IMR-90 (cell line): Measurements from ENCODE around the gene CBFA2T3. TPM values are rescaled to one million over a fixed set of nuclear protein-coding genes. Genes with fewer than 3 reads are reported as not detected.

ENCODE experiments used
- ATAC-seq: fragments of 200-7000 bp; cut with Tn5 transposase; 2 replicates; pipeline ENCODE4 v1.9.1; 2020; ENCODE audit warnings: low read depth, mild to moderate bottlenecking, moderate library complexity
- BruUV-seq: library from RNA; stranded (reverse); fragments of 400-500 nt; replicated peaks from 2 replicates; lab custom pipeline; 2021; lab: Mats Ljungman, UMichigan
- CTCF ChIA-PET: fragments of 300-600 bp; formaldehyde crosslinking; extraction: SDS; loops from one replicate; lab custom pipeline; 2021; ENCODE audit warnings: antibody characterized with exemption; lab: Yijun Ruan, JAX
- POLR2A ChIA-PET: fragments of 300-600 bp; sonication (Branson Sonifier 250); formaldehyde crosslinking; loops from one replicate; lab custom pipeline; 2022; ENCODE audit warnings: antibody characterized with exemption; ENCODE audit not compliant: unreplicated experiment; lab: Charles Lee
- DNase-seq: peaks from one replicate; pipeline ENCODE4 v3.0.0; 2013
- H2AFZ ChIP-seq: replicated peaks from 2 replicates; pipeline ENCODE3; 2013; ENCODE audit warnings: low read length, mild to moderate bottlenecking; ENCODE audit not compliant: poor library complexity
- H2AK5ac ChIP-seq: 2 replicates; pipeline ENCODE4 v1.6.1; 2013; ENCODE audit warnings: low read depth, low read length, inconsistent platforms
- H2AK9ac ChIP-seq: replicated peaks from 2 replicates; pipeline ENCODE3; 2013; ENCODE audit warnings: mild to moderate bottlenecking, low read depth, low read length, moderate library complexity; ENCODE audit not compliant: poor library complexity
- H2BK120ac ChIP-seq: 2 replicates; pipeline ENCODE4 v1.6.1; 2013; ENCODE audit warnings: low read depth, low read length, inconsistent platforms
- H2BK15ac ChIP-seq: 3 replicates; pipeline ENCODE4 v1.6.1; 2013; ENCODE audit warnings: low read depth, low read length, inconsistent platforms
- H2BK20ac ChIP-seq: 2 replicates; pipeline ENCODE4 v1.6.1; 2013; ENCODE audit warnings: low read depth, mild to moderate bottlenecking, inconsistent platforms, low read length, moderate library complexity
- H2BK5ac ChIP-seq: 2 replicates; pipeline ENCODE4 v1.6.1; 2013; ENCODE audit warnings: mild to moderate bottlenecking, low read depth, low read length, inconsistent platforms; ENCODE audit not compliant: poor library complexity, severe bottlenecking
- H3K14ac ChIP-seq: replicated peaks from 2 replicates; pipeline ENCODE4 v1.6.1; 2013; ENCODE audit warnings: low read depth, low read length, inconsistent platforms
- H3K18ac ChIP-seq: 2 replicates; pipeline ENCODE4 v1.6.1; 2013; ENCODE audit warnings: low read depth, low read length, control low read depth
- H3K23ac ChIP-seq: 2 replicates; pipeline ENCODE4 v1.6.1; 2013; ENCODE audit warnings: low read depth, low read length, inconsistent platforms
- H3K27ac ChIP-seq: 2 replicates; pipeline ENCODE4 v1.5.1; 2013; ENCODE audit warnings: mild to moderate bottlenecking, control low read depth, low read length; ENCODE audit not compliant: insufficient read depth
- H3K27me3 ChIP-seq: 2 replicates; pipeline ENCODE4 v1.6.1; 2013; ENCODE audit warnings: low read length; ENCODE audit not compliant: control insufficient read depth, insufficient read depth
- H3K36me3 ChIP-seq: 2 replicates; pipeline ENCODE4 v1.6.1; 2013; ENCODE audit warnings: low read length, mixed read lengths; ENCODE audit not compliant: control insufficient read depth, insufficient read depth
- H3K4ac ChIP-seq: 2 replicates; pipeline ENCODE4 v1.6.1; 2013; ENCODE audit warnings: low read depth, low read length, inconsistent platforms
- H3K4me1 ChIP-seq: 2 replicates; pipeline ENCODE4 v1.6.1; 2013; ENCODE audit warnings: low read length, mixed read lengths; ENCODE audit not compliant: control insufficient read depth, insufficient read depth
- H3K4me2 ChIP-seq: 2 replicates; pipeline ENCODE4 v1.6.1; 2013; ENCODE audit warnings: low read depth, mild to moderate bottlenecking, control low read depth, low read length, moderate library complexity
- H3K4me3 ChIP-seq: 2 replicates; pipeline ENCODE4 v1.5.1; 2013; ENCODE audit warnings: low read depth, mild to moderate bottlenecking, control low read depth, low read length, moderate library complexity; ENCODE audit not compliant: insufficient read depth
- H3K56ac ChIP-seq: 2 replicates; pipeline ENCODE4 v1.6.1; 2013; ENCODE audit warnings: low read length, inconsistent platforms; ENCODE audit not compliant: insufficient read depth; ENCODE audit errors: extremely low read depth
- H3K79me1 ChIP-seq, 2 experiments: 2 replicates each; pipeline ENCODE4 v1.6.1; 2013; ENCODE audit warnings: low read length in 2 of 2, inconsistent platforms in 1 of 2, low read depth in 1 of 2
- H3K9ac ChIP-seq: 2 replicates; pipeline ENCODE4 v1.6.1; 2013; ENCODE audit warnings: low read depth, low read length, control low read depth
- H3K9me1 ChIP-seq: 2 replicates; pipeline ENCODE4 v1.6.1; 2013; ENCODE audit warnings: low read length, inconsistent platforms; ENCODE audit not compliant: insufficient read depth
- H3K9me3 ChIP-seq: 2 replicates; pipeline ENCODE4 v1.6.1; 2013; ENCODE audit warnings: low read length; ENCODE audit not compliant: control insufficient read depth, insufficient read depth
- H4K20me1 ChIP-seq: 2 replicates; pipeline ENCODE4 v1.6.1; 2013; ENCODE audit warnings: low read length, inconsistent platforms; ENCODE audit not compliant: insufficient read depth
- H4K5ac ChIP-seq: 2 replicates; pipeline ENCODE4 v1.6.1; 2013; ENCODE audit warnings: mild to moderate bottlenecking, low read depth, low read length, control low read depth
- H4K8ac ChIP-seq, 2 experiments: 2 replicates each; pipeline ENCODE4 v1.6.1; 2013; ENCODE audit warnings: low read depth in 2 of 2, low read length in 2 of 2, control low read depth in 1 of 2, inconsistent platforms in 1 of 2
- H4K91ac ChIP-seq: 2 replicates; pipeline ENCODE4 v1.6.1; 2013; ENCODE audit warnings: low read depth, low read length, inconsistent platforms; ENCODE audit not compliant: insufficient read depth
- BHLHE40 ChIP-seq: fragments of 150-350 bp; IDR thresholded peaks from 2 replicates; pipeline ENCODE4 v1.6.1; 2016; ENCODE audit warnings: mild to moderate bottlenecking, low read depth, low read length
- MXI1 ChIP-seq: IDR thresholded peaks from 2 replicates; pipeline ENCODE4 v1.6.1; 2012; ENCODE audit warnings: low read depth, mild to moderate bottlenecking, low read length, moderate library complexity, borderline replicate concordance
- WGBS, 2 experiments: methylation state at CpG; one replicate each; pipeline versions ENCODE4 v1.1.5 to v1.1.7; 2013; ENCODE audit warnings: missing lambda C conversion rate in 2 of 2; ENCODE audit not compliant: insufficient read length in 1 of 2; ENCODE audit errors: extremely low coverage in 2 of 2; 5-methylcytosine and 5-hydroxymethylcytosine counted together
- dilution Hi-C: fragments of 300-500 bp; cut with HindIII; formaldehyde crosslinking; loops from one replicate; pipeline ENCODE4 v1.14.3; 2018; ENCODE audit warnings: low sequenced_read_pairs; ENCODE audit not compliant: unreplicated experiment
- in situ Hi-C: fragments of 300-500 bp; cut with MboI; formaldehyde crosslinking; loops from 3 replicates; pipeline ENCODE4 v1.14.3; 2019; ENCODE audit warnings: low sequenced_read_pairs, inconsistent platforms, mixed read lengths
- intact Hi-C: fragments of 100-400 bp; cut with micrococcal nuclease; formaldehyde crosslinking; loops from 2 replicates; pipeline ENCODE4 v1.10.0; 2022
- polyA plus RNA-seq, 3 experiments: library from polyadenylated mRNA; depleted of rRNA; stranded (reverse); fragments of >200 nt; gene quantifications; 2 replicates each; pipeline ENCODE4 v1.2.3, GENCODE V29; 2012; ENCODE audit warnings: low replicate concordance in 1 of 3
- total RNA-seq: library from RNA; depleted of rRNA; stranded (reverse); fragments of >200 nt; gene quantifications from 2 replicates; pipeline ENCODE4 v1.2.3, GENCODE V29; 2012

Gene CBFA2T3
- total and polyA plus RNA-seq, 2 of the 4 experiments (the other 2 are of a cell fraction), result not detected

- H3K27ac ChIP-seq, result no peak overlapping the region
- no peak overlapping the region for H4K91ac ChIP-seq
- no peak for TF ChIP-seq BHLHE40
- no peak for TF ChIP-seq MXI1
- no peak overlapping the region for H3K4me2 ChIP-seq
- no peak overlapping the region for H4K8ac ChIP-seq
- ChIA-PET POLR2A (no interaction called here), CTCF (no interaction called here)
- WGBS, 2 experiments, result 64% methylated on average over 5 of the region's 17 CpGs; no CpG with 5 or more reads in 1 of the 2 experiments
- ATAC-seq (no peak), DNase-seq (peak; percentile 5)
- no peak overlapping the region for H2BK5ac ChIP-seq
- H3K4me1 ChIP-seq, result peaks cover 9% of the 10 kb centered on the region
- no peak overlapping the region for H2BK120ac ChIP-seq
- no peak overlapping the region for H4K5ac ChIP-seq
- no peak overlapping the region for H3K4me3 ChIP-seq
- H3K4ac ChIP-seq, result no peak overlapping the region
- H2AFZ ChIP-seq, result no peak overlapping the region
- H3K23ac ChIP-seq, result no peak overlapping the region
- H2BK15ac ChIP-seq, result no peak overlapping the region
- 0 out of 2 replicates have a peak, but pooled peaks cover 4% of the 10 kb centered on the region for H3K9me1 ChIP-seq
- no TSS peak for BruUV-seq
- H3K18ac ChIP-seq, result no peak overlapping the region
- H3K9ac ChIP-seq, result no peak overlapping the region
- H3K56ac ChIP-seq, result no peak overlapping the region
- no peak overlapping the region for H2AK5ac ChIP-seq
- no peaks in the 10 kb centered on the region for H3K9me3 ChIP-seq
- H3K36me3 ChIP-seq, result peaks cover 13% of the 10 kb centered on the region
- H2AK9ac ChIP-seq, result peak overlapping the region; percentile 28
- H4K20me1 ChIP-seq, result peaks cover 28% of the 10 kb centered on the region
- peaks cover 7 to 37% of the 10 kb centered on the region in 2 experiments for H3K79me1 ChIP-seq
- intact Hi-C loops, result no loop called here
- H2BK20ac ChIP-seq, result no peak overlapping the region
- in situ Hi-C loops, result no loop called here
- no peak overlapping the region for H3K14ac ChIP-seq
- H3K27me3 ChIP-seq, result no peaks in the 10 kb centered on the region
- dilution Hi-C loops, result no loop called here
Measured at GRCh38 chr16:88853325-88853941, 123.6 kb downstream of the CBFA2T3 start.
